Measurements from ENCODE around the gene IQCH. TPM values are rescaled to one million over a fixed set of nuclear protein-coding genes. Genes with fewer than 3 reads are reported as not detected.

Gene IQCH
- total RNA-seq, 1 experiment from 2014 or later, result 1.9 TPM

- TF ChIP-seq HMGXB4 (CRISPR knock-in tag; IDR thresholded peaks at IDR 0.05), result no peak
- no peak for TF ChIP-seq ZBTB21 (CRISPR knock-in tag; IDR thresholded peaks at IDR 0.05; ENCODE audit: borderline replicate concordance)
- TF ChIP-seq ZNF425 (CRISPR knock-in tag; conservative IDR thresholded peaks at IDR 0.05), result no peak
- no peak for TF ChIP-seq IRF2 (CRISPR knock-in tag; IDR thresholded peaks at IDR 0.05; ENCODE audit: borderline replicate concordance, low read depth)
- no peak for TF ChIP-seq ARID4B (CRISPR knock-in tag; IDR thresholded peaks at IDR 0.05; ENCODE audit: borderline replicate concordance)
- TF ChIP-seq ZNF138 (CRISPR knock-in tag; conservative IDR thresholded peaks at IDR 0.05), result no peak
- TF ChIP-seq FOXJ3 (CRISPR knock-in tag; IDR thresholded peaks at IDR 0.05; ENCODE audit: borderline replicate concordance), result no peak
- no peak for TF ChIP-seq USF2 (CRISPR knock-in tag; IDR thresholded peaks at IDR 0.05)
- no peak for TF ChIP-seq PRRX2 (CRISPR knock-in tag; IDR thresholded peaks at IDR 0.05)
- TF ChIP-seq ZSCAN18 (CRISPR knock-in tag; IDR thresholded peaks at IDR 0.05), result no peak
Observed at GRCh38 chr15:67259379-67259778, 4.8 kb downstream of the IQCH start (continued).

- no peaks in the 10 kb centered on the region for H3K9me3 Mint-ChIP-seq
- CTCF ChIA-PET, result no interaction called here
- POLR2A ChIA-PET, result no interaction called here
- H3K27me3 Mint-ChIP-seq (ENCODE audit: low read depth), result peaks cover 23% of the 10 kb centered on the region
- no peak overlapping the region for H3K4me3 Mint-ChIP-seq
- H3K4me1 Mint-ChIP-seq, result peaks cover 12% of the 10 kb centered on the region
- ATAC-seq, result no peak
- no peak for DNase-seq (ENCODE audit: low spot score)
- no peaks in the 10 kb centered on the region for H3K36me3 Mint-ChIP-seq
- H3K27ac Mint-ChIP-seq, result no peak overlapping the region
- no peak for TF ChIP-seq AR (CRISPR knock-in tag; IDR thresholded peaks at IDR 0.05)
- no peak for TF ChIP-seq ZNF263 (CRISPR knock-in tag; IDR thresholded peaks at IDR 0.05; ENCODE audit: low read depth)
- TF ChIP-seq IRF2 (CRISPR knock-in tag; IDR thresholded peaks at IDR 0.05; ENCODE audit: borderline replicate concordance, low read depth), result no peak
- no peak for TF ChIP-seq FOXP4 (CRISPR knock-in tag; IDR thresholded peaks at IDR 0.05)
- no peak for TF ChIP-seq ETV6 (CRISPR knock-in tag; IDR thresholded peaks at IDR 0.05)
- TF ChIP-seq CDX4 (CRISPR knock-in tag; IDR thresholded peaks at IDR 0.05; ENCODE audit: borderline replicate concordance), result no peak
- no peak for TF ChIP-seq ZNF317 (CRISPR knock-in tag; IDR thresholded peaks at IDR 0.05; ENCODE audit: borderline replicate concordance, low read depth)
- TF ChIP-seq SOX15 (CRISPR knock-in tag; IDR thresholded peaks at IDR 0.05), result no peak
Observed at GRCh38 chr15:67259806-67260205, 5.2 kb downstream of the IQCH start.
